ENCODE results near the gene MIDN.
A peak's percentile ranks its signal among the peaks of the same experiment; 100 is the strongest.
"Not testable (repeated sequence)": the region's sequence is repeated elsewhere in the genome, so short reads cannot be mapped to it uniquely, and the experiment has no call there.

Gene MIDN

GRCh38 chr19:1295169-1296012 lies 47.0 kb downstream of the MIDN start:
- DNase-seq (ENCODE audit: low read depth), result peak; percentile 26

DNA sequence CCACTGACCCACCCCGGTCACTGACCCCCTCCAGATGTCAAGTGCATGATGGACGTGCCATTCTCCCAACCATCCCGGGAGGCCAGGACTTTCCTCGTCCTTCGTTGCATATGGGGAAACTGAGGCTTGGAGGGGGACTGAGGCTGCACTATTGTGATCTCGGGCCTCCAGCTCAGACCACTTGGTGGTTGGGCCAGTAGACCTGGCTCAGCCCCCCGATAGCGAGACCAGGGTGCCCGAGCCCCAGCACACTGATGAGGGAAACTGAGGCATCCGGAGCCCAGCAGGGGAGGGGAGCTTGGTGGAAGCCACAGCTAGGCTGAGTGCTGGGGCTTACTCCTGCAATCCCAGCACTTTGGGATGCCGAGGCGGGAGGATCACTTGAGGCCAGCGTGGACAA lies 47.7 kb downstream of the MIDN start:
- no peak for DNase-seq (ENCODE audit: low read depth)

- no peak for DNase-seq (ENCODE audit: low read depth)
Measured at GRCh38 chr19:1296575-1297271, 48.3 kb downstream of the MIDN start.

- DNase-seq (ENCODE audit: low read depth), result no peak
Measured at GRCh38 chr19:1298235-1298634, 49.9 kb downstream of the MIDN start.

- no peak for DNase-seq (ENCODE audit: low read depth)
Measured at GRCh38 chr19:1299801-1300200, 51.4 kb downstream of the MIDN start.

DNA sequence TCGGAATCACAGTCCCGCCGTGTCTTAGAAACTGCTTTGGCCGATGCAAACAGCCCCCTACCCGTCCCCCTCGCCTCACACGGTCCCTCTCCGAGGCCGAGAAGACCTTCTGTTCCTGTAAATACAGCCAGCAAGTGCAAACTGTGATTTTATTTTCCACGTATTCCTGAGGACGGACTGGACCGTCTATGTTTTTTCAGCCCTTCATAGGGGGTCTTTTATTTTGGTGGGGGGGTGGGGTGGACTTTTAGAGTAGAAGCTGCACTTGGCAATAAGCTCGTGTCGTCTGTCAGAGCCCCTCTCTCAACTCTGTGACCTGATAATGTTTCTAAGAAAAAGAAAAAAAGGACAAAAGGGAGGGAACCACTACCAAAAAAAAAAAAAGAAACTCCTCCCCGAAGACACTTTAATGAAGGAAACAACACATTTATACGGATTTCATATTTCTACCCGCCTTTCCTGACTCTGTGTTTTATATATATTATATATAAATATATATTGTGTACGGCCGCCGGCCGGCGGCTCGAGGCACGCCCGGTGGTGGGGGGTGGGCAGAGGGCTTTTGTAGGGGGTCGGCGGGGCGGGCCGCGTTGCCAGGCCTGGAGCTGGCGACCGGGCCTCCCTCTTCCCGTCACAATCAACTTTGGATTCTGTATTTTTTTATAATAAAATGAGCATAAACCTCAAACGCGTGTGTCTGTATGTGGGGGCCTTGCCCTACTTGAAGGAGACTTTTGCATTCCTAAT lies 52.5 kb downstream of the MIDN start:
- DNase-seq (ENCODE audit: low read depth), result no peak

- DNase-seq (ENCODE audit: low read depth), result no peak
Measured at GRCh38 chr19:1302533-1303239, 54.3 kb downstream of the MIDN start.

DNA sequence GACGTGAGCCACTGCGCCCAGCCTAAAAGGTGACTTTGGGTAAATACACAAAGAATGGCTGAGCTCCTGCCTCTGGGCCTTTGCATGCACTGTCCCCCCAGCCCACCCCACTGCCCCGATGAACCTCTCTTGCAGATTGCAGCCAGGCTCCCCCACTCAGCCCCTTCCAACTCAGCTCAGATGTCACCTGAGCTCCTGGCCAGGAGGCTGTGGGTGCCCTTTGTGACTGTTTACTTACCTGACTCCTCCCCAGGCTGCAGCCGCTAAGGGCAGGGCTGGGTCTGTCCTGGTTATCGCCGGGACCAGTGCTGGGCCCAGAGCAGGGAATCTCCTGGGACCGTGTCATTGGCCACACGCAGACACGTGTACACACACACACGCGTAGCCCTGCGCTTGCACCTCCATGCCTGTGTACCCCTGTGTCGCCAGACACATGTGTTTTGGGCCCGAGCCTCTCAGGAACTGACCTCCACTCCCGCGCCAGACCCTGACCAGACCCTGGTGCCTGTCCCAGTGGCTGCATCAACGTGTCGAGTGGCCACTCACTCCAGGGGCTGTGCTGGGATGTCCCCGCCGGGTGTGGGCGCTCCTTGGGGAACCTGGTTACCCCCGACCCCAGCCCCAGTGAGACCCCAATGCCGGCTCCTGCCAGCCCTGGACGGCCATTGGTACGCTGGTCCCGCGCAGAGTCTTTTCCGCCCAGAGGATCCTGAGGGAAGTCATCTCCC lies 56.0 kb downstream of the MIDN start:
- no peak for DNase-seq (ENCODE audit: low read depth)

DNA sequence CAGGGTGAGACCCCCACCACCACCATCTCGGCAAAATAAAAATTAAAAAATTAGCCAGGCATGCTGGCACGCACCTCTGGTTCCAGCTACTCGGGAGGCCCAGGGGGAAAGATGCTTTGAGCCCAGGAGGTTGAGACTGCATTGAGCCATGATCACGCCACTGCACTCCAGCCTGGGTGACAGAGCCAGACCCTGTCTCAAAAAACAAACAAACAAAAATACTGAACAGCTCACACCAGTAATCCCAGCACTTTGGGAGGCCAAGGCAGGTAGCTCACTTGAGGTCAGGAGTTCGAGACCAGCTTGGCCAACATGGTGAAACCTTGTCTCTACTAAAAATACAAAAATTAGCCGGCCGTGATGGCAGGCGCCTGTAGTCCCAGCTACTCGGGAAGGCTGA lies 57.0 kb downstream of the MIDN start:
- not testable (repeated sequence) for DNase-seq (ENCODE audit: low read depth)

GRCh38 chr19:1307320-1307719 lies 58.9 kb downstream of the MIDN start:
- no peak for DNase-seq (ENCODE audit: low read depth)

DNA sequence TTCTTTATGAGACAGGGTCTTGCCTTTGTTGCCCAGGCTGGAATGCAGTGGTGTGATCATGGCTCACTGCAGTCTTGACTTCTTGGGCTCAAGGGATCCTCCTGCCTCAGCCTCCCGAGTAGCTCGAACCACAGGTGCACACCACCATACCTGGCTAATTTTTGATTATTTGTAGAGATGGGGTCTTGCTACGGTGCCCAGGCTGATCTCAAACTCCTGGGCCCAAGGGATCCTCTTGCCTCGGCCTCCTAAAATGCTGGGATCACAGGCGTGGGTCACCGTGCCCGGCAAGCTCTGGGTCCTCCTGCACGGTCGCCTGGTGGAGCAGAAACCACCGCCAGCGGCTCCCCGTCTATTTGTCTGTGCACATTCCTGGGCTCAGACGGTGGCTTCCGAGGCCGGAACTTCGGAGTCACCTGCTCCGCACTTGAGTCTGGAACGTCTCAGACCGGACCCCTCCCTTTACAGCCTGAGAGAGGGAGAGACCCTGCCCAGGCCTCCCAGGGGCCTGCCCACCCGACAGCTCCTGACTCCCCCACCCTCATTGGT lies 59.4 kb downstream of the MIDN start:
- DNase-seq (ENCODE audit: low read depth), result no peak

- DNase-seq (ENCODE audit: low read depth), result no peak
Measured at GRCh38 chr19:1308718-1309117, 60.3 kb downstream of the MIDN start.

Data from activated T-helper 1 cell treated with Interleukin-2 at 50 U/mL for 16 hours (primary cell).